ENCODE data around the gene SPSB2.
A peak's percentile ranks its signal among the peaks of the same experiment; 100 is the strongest.
"Not testable (repeated sequence)": the region's sequence is repeated elsewhere in the genome, so short reads cannot be mapped to it uniquely, and the experiment has no call there.

Gene SPSB2

DNA sequence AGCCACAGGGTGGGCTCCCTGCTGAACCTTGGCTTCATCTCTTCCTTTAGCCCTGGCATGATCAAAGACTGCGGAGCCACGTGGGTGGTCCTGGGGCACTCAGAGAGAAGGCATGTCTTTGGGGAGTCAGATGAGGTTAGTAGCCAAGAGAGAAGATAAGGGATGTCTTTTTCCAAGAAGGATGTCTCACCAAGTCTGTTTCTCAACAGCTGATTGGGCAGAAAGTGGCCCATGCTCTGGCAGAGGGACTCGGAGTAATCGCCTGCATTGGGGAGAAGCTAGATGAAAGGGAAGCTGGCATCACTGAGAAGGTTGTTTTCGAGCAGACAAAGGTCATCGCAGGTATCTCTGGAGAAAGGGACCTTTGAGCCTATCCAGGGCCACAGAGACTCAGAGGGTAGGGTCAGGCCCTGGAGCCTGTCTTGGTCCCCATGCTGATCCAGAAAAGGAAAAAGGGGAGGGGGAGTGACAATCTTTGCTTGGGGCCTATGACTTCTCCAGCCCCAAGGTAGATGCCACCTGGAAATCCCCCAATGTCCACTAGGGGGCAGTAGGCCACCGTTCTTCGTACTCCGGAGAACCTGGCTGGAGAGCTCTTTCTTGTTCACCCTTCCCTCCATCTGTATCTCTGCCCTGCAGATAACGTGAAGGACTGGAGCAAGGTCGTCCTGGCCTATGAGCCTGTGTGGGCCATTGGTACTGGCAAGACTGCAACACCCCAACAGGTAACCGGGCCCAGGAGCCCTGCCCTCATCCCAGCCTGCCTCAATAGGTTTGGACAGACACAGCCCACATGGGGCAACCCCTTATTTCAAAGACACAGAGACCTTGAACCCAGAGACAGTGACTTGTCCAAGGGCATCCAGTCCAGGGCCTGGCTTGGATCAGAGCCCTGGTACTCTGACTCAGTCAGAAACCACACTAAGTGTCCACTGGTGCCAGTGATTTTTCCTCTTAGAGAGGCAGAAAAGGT, 3.8 kb downstream of the SPSB2 start:
- peak; percentile 92 for DNase-seq

DNA sequence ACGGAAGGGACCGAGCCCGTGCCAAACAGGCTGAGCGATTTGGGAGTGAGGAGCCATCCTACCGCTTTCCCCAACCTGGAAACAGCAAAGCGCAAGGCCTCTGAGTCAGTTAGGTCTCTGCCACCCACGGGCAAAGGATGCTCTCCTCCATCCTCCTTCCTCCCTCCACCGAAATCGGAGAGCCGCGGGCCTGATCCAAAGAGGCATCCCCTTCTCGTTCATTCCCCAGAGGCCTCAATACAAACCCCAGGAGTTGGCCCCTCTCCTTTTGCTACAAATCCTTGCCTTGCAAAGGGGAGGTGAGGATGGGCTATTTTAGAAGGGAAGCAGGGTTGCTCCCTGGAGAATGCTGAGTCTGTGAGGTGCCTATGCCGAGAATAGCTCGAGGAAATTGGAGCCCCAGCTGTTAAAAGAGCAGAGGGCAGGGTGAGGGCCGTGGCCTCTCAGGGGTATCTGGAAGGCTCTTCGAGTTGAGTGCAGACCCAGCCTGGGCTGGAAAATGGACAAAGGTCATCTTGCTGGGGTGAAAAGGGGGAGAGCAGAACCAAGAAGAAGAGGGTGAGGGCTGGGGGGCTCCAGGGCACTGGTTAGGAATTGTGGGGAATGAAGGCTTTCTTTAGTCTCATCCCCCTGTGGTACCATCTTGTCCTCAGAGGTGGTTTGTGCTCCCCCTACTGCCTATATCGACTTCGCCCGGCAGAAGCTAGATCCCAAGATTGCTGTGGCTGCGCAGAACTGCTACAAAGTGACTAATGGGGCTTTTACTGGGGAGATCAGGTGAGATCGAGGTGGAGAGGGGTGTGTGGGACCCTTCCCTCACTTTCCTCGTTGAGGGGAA, 4.7 kb downstream of the SPSB2 start:
- DNase-seq, result peak; percentile 44

DNA sequence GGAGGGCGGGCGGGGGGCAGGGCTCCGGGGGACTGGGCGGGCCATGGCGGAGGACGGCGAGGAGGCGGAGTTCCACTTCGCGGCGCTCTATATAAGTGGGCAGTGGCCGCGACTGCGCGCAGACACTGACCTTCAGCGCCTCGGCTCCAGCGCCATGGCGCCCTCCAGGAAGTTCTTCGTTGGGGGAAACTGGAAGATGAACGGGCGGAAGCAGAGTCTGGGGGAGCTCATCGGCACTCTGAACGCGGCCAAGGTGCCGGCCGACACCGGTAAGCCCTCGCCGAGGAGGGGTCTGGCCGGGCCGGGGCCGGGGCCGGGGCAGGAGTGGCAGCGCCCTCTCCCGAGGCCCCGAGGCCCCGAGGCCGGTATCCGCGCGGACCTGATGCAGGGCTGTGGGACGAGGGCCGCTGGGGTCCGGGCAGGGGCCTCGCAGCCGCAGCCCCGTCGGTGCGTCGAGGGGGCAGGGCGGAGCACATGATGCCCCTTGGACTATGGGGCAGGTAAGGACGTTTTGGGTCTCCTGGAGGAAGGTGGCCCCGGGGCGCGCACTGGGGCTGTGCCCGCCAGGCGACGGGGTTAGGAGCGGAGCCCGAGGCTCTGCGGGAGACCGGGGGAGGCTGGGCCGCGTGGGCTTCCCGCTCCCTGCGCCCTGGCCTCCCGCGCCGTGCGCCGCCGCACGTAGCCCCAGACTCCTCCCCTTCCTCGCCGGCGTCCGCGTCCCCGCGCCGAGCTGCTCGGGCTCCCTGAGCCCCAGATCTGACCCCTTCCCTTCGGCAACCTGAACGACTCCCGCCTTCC, 5.5 kb downstream of the SPSB2 start, which contains the start of gene TPI1:
Gene TPI1 (plus strand): TSS at position 119 of the 798 bp plus-strand sequence. CDS start 36 bp downstream, at position 155.
- DNase-seq, result peak; percentile 87

DNA sequence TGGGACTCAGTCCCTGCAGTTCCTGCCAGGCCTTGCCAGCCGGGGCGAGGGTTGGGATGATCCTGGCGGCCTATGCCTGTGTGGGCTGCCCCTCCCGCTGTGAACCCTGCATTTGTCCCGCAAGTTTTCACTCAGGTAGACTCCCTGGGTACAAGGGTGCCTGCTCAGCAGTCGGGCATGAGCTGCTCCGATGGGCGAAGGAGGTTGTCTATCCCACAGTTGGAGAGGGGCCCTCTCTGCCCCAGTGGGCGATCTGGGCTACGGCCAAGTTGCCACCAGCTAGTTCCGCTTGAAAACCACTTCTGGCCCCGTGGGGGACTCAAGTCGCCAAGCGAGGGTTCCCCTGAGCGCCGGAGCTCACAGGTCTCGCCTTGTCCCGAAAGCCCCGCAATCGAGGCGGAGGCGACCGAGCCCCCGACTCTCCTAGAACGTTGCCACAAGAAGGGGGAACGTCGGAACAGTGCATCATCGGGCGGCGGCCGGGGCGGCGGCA, 6.1 kb downstream of the SPSB2 start:
- DNase-seq, result no peak

DNA sequence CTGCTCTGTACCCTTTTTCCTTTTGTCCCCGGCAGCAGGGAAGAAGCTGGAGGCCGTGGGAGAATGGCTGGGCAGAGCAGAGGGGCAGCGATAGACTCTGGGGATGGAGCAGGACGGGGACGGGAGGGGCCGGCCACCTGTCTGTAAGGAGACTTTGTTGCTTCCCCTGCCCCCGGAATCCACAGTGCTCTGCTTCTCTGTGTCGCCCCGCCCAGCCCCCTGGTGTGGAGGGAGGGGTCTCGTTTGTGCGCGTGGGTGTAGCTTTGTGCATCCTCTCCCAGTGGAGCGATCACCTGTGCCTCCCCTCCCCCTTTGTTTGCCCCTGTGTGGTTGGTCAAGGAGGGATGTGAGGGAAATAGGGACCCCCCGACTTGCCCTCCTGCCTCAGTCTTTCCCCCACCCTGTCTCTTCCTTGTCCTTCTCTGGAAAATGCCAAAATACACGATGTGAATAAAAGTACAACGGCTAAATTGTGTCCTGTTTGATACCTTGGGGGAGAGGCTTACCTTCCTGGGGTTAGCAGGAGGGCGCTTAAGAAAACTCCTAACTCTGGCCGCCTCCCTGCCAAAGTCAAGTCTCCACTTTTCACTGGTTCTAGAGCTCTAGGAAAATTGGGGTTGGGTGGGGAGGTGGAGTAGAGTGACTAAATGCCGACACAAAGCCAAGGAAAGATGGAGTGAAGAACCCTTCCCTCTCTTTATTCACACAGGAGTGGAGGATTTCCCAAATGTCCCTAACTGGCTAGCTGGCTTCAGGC, 6.8 kb downstream of the SPSB2 start:
- DNase-seq, result no peak

DNA sequence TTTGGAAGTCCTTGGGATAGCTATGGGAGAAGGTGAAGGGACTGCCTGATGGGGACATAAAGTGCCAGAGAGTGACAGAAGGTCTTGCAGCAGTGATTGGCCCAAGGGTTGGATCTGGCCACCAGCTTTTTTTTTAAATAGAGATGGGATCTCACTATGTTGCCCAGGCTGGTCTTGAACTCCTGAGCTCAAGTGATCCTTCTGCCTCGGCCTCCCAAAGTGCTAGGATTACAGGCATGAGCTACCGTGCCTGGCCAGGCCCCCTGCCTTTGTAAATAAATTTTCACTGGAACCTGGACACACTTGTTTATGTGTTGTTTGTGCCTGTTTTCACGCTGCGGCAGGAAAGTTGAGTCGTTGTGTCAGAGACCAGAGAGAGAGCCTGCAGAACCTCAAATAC, 7.8 kb downstream of the SPSB2 start:
- not testable (repeated sequence) for DNase-seq

DNA sequence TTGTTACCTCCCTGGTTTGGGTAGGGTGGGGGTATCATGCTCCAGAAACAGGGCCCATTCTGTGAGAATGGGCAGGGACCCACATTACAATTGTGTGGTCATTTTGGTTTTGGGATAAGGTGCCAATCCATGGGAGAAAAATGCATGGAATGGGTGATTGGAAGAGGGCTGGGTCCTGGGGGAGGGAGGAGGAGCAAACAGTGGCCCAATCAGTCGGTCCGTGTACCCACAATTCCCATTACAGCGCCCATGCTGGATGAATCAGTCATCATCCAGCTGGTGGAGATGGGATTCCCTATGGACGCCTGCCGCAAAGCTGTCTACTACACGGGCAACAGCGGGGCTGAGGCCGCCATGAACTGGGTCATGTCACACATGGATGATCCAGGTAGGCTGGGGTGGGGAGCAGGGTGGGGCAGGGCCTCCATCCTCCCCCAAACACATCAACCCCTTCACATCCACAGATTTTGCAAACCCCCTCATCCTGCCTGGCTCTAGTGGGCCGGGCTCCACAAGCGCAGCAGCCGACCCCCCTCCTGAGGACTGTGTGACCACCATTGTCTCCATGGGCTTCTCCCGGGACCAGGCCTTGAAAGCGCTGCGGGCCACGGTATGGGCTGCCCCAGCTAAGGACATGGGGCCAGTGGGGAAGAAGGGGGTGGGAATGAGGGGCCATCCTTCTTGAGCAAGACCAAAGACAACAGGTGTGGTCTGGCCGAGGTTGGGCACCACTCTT, 9.3 kb downstream of the SPSB2 start:
- no peak for DNase-seq

DNA sequence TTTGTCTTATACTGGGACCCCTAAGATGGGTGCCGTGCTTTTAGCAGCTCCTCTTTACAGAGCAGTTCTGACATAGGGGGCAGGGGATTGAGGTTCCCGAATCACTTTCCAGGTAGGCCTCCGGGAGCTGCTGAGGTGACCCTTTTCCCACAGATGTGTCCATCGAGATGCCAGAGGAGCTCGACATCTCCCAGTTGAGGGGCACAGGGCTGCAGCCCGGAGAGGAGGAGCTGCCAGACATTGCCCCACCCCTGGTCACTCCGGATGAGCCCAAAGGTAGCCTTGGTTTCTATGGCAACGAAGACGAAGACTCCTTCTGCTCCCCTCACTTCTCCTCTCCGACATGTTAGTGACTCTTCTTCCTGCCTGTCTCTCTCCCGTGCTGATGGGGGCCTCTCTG, 10.1 kb downstream of the SPSB2 start:
- DNase-seq, result no peak

DNA sequence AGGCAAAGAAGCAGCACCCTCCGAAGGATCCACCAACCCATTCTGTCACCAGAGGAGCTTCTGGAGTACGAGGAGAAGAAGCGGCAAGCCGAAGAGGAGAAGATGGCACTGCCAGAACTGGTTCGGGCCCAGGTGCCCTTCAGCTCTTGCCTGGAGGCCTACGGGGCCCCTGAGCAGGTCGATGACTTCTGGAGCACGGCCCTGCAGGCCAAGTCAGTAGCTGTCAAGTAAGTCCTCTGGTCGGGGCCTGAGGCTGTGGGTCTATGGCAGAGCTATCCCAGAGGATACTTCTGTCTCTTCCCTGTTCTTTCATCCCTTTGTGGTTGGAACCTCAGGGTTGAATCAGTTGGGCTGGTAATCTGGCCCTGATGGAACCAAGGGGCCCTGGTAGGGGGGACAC, 11.7 kb downstream of the SPSB2 start:
- no peak for DNase-seq

DNA sequence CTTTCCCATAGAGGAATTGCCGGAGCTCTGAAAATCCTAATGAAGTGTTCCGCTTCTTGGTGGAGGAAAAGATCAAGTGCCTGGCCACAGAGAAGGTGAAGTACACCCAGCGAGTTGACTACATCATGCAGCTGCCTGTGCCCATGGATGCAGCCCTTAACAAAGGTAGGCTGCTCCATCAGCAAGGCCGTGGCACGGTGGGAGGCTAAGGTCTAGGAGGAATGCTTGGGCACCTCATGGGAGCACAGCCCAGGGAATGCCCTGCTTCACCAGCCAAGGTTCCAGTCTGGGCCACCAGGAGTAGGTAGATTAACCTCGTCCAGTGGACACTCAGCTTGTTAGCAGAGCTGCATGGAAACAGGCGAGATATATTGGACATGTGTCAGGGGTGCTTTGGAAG, 12.2 kb downstream of the SPSB2 start:
- DNase-seq, result no peak

DNA sequence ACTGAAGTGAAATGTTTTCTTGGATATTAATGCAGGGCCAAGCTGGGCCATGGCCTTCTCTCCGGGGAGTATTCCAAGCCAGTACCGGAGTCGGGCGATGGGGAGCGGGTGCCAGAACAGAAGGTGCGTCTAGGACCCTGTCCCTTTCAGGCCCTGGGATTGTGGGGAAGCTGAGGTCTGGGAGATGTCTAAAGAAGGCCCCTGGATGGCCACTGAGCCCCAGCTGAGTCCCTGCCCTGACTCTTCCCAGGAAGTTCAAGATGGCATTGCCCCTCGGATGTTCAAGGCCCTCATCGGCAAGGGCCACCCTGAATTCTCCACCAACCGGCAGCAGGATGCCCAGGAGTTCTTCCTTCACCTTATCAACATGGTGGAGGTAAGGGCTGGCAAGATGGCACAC, 13.0 kb downstream of the SPSB2 start:
- no peak for DNase-seq

DNA sequence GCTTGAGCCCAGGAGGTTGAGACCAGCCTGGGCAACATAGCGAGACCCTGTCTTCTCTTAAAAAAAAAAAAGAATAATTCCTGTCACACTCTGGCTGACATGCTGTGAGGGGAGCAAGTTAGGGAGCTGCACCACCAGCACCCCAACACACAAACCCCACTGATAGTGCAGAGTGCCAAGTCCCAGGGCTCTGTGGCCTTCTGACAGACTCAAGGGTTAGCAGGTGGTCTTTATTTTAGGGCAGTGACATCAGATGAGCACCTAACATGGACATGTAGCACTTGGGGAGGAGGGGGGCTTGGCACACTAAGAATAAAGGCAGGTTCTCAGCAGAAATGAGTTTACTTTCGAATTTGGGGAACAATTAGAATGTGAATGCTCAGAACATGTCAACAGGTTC, 14.3 kb downstream of the SPSB2 start:
- DNase-seq, result no peak

DNA sequence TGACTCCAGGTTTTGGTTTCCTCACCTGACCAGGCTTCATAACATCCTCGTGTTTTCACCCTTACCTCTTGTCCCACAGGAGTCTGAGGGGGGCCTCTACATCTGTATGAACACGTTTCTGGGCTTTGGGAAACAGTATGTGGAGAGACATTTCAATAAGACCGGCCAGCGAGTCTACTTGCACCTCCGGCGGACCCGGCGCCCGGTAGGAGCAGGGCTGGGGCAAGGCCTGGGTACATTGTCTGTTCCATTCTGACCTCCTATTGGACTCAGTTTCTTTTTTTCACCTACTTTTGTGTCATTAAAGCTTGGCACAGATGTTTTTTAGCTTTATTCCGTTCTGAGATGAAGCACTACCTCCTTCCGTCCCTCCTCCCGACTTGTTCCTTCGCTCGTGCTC, 17.8 kb downstream of the SPSB2 start:
- DNase-seq, result no peak

DNA sequence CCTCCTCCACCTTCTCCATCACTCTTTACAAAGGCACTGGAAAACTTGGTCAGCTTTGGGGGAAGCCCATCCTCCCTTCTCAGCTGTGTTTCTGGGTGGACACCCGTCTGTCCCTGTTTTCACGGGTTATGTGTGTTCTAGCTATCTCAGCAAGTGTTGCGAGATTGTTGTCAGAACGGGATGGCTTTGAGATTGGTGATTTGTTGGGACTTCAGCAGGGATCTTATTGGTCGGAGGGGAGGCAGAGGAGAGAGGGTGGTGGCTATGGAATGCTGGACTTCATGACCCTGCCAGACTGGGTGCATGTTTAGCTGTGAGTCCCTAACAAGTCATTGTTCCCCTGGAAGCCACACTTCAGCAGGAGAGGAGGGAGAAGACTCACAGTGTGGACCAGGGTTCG, 19.1 kb downstream of the SPSB2 start:
- no peak for DNase-seq

DNA sequence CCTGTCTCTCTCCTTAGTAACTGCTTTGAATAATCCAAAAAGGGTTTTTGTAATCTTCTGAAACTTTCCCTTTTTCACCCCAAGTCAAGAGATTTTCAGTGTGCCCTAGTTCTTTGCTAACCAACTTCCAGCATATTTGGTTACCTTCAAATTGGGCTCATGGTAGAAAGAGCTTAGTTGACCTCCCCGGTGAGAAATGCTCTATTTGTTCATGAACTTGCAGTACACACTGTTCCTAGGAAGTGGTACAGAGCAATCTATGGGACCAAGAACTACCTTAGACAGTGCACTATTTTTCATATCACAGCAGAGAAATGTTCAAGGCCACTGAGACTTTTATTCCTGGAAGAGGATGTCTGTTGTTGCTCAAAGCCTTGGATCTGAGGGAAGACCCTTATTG, 19.5 kb downstream of the SPSB2 start:
- DNase-seq, result no peak

DNA sequence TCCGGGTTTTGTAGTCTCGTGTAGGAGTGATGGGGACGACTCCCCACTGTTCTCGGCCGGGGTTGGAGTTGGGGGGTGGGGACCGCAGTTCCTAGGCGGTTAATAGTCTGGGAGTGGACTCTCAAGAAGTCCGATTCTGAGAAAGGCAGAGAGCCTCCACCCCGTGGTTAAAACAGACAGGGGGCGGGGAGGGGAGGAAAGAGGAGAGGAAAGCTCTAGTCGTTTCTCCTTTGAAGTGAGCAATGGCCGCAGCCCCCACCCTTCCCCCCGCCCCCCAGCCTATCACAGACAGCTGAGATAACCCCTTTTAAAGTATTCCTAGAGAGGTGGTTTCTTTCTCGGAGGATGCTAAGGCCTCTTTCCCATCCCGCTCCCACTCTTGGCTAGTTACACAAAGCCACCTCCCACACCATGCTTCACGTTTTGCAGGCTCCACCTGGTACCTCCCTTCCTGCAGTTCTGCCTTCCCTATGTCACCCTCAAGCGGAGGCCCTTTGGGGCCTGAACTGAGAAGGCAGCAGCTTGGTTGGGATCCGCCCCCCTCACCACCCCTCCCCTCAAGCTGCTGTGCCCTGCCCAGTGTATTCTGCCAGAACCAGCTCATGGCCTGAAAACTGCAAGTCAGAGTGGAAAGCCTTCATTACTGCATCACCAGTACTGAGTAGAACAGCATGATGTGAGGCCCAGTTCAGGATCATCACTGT, 20.3 kb downstream of the SPSB2 start:
- peak; percentile 89 for DNase-seq

DNA sequence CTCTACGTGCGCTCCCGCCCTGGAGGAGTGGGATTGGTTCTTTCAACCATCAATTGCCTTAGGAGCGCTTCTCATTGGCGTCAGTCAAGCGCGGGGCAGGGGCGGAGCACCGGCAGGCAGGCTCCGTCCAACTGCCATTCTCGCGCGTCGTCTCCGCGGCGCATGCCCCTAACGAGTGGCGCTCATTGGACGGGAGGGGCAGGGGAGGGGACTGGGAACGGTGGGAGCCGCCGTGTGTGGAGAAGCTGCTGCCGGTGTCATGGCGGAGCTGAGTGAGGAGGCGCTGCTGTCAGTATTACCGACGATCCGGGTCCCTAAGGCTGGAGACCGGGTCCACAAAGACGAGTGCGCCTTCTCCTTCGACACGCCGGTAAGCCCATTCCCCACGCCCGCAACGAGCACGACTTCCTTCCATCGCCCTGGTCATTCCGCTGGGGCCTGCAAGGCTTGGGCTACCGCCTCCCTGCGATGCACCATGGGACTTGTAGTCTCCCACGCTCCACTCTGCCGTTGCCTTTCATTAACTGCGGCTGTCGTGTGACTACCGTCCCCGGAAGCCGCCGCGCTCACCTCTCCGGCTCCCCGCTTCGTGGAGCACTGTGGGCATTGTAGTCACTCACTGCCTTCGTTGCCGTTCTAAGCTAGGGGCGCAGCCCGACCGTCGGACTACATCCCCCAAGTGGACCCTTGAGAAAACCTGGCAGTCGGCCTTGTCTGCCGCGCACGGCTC, 21.0 kb downstream of the SPSB2 start, which contains the start of gene USP5:
Gene USP5 (plus strand): TSS at position 230 of the 730 bp plus-strand sequence. CDS start 30 bp downstream, at position 260.
- DNase-seq, result peak; percentile 100

DNA sequence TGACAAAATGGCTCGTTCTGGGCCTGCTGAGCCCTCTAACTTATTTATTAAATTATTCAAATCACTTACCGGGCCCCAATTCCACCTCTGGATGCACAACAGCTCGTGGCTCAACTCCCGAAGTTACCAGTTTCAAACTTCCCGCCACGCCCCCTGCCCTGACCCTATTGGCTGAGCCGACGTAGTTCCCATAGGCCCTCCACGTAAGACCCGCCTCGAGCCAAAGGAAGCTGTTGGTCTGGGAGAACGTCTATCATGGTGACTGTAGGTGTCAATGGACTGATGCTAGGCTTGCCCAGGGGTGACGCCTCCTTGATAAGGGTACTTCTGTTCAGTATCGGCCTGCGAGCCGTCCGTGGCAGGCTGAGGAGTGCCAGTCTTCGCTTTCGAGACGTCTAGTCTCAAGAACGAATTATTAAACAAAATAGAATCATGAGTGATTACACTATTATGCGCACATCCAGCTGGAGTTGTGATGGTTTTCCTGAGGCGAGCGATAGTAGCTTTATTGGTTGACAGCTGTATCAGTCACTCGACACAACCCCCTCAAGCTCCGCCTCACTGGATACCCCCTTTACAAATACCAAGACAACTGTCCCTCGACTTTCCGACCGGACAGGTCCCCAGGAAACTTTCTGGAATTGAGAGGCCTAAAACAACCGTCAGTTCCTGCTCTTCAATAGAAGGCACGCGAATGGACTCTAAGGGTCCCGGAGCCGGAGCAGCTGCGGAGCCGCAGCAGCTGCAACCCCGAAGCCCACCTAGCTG, 21.8 kb downstream of the SPSB2 start, which contains the start of gene CDCA3:
Gene CDCA3 (minus strand): TSS at position 134 of the 768 bp plus-strand sequence. CDS start 334 bp downstream, outside the sequence.
- DNase-seq, result peak; percentile 99

DNA sequence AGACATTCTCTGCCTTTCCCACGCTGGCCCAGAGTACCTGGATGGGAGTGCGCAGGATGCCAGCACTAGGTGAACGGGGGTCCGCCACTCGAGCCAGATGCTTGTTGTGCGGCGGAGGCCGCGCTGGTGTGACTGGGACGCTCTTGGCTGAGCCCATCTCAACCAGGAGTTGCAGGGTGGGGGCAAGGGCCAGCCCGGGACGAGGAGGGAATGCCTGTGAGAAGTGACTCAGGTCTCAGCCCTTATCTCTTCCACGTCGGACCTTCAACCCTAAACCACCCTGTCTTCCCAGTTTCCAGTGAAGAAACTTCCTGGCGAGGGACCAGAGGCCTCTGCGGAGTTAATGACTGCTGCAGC, 22.3 kb downstream of the SPSB2 start:
- DNase-seq, result no peak
